Measurements from ENCODE around the gene CRELD1. TPM values are rescaled to one million over a fixed set of nuclear protein-coding genes. Genes with fewer than 3 reads are reported as not detected.
A peak's percentile ranks its signal among the peaks of the same experiment; 100 is the strongest.

Gene CRELD1
- total RNA-seq, 1 experiment from 2014 or later, result 15.5 TPM

DNA sequence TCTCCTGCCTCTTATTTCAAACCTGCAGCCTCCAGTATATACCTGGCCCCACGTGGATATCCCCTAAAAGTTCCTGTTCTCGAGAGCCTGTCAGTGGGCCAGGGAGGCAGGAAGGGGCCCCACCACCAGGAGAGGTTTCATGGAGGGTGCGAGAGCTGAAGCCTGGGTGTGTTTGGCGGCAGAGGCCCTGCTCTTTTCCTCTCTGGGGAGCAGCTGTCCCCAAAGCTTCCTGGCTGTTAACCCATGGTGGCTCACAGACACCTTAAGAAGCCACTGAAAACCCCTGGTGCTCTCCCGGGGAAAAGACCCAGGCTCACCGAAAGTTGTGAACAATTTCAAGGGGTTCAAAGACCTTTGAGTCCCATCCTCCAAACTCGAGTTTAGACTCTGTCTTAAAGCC, 17.5 kb downstream of the CRELD1 start:
- Histone ChIP-seq H2BK12ac (ENCODE audit: insufficient read length, low read depth, low read length) (no peak overlapping the region), H3K4ac (ENCODE audit: low read depth, low read length) (no peak overlapping the region), H4K5ac (ENCODE audit: insufficient read length, low read depth, low read length) (no peak overlapping the region), H3K27ac (ENCODE audit: insufficient read length, low read depth, low read length) (no peak overlapping the region), H2BK5ac (ENCODE audit: insufficient read length, low read length) (no peak overlapping the region), H4K8ac (replicated peaks; ENCODE audit: insufficient read length, low read depth, low read length) (no peak overlapping the region), H3K79me1 (ENCODE audit: insufficient read depth, low read depth, low read length, poor library complexity, severe bottlenecking) (no peaks in the 10 kb centered on the region), H2BK120ac (ENCODE audit: low read depth, low read length, poor library complexity, severe bottlenecking) (no peak overlapping the region), H3K23me2 (ENCODE audit: insufficient read length, low read depth, low read length, poor library complexity, severe bottlenecking) (peaks cover 17% of the 10 kb centered on the region), H2BK15ac (ENCODE audit: low read depth, low read length) (no peak overlapping the region), H2AK5ac (ENCODE audit: insufficient read length, low read length) (no peak overlapping the region), H3K18ac (ENCODE audit: insufficient read length, low read depth, low read length) (no peak overlapping the region), H2BK20ac (ENCODE audit: low read depth, low read length, poor library complexity, severe bottlenecking) (no peak overlapping the region), H3K23ac (ENCODE audit: insufficient read length, low read depth, low read length) (no peak overlapping the region), H3K79me2 (ENCODE audit: insufficient read depth, low read length) (no peaks in the 10 kb centered on the region), H3K4me2 (ENCODE audit: insufficient read depth, insufficient read length, low read length) (peak overlapping the region; percentile 66), H4K20me1 (ENCODE audit: control insufficient read depth, insufficient read depth, insufficient read length) (no peaks in the 10 kb centered on the region), H3K27me3 (ENCODE audit: insufficient read depth, low read length) (no peaks in the 10 kb centered on the region; the same call in 1 of the 2 replicates), H2AFZ (ENCODE audit: low read length) (no peak overlapping the region), H3K4me1 (ENCODE audit: insufficient read depth, low read length) (peaks cover 3% of the 10 kb centered on the region; the same call in 1 of the 2 replicates), H3K9ac (ENCODE audit: extremely low read depth, insufficient read length, low read length) (no peak overlapping the region), H3K14ac (ENCODE audit: insufficient read depth, low read length) (no peak overlapping the region), H3K9me3 (ENCODE audit: control insufficient read depth, low read depth, low read length) (no peaks in the 10 kb centered on the region), H3K56ac (ENCODE audit: insufficient read length, low read depth, low read length) (no peak overlapping the region), H4K91ac (ENCODE audit: insufficient read length, low read depth, low read length) (no peak overlapping the region), H3T11ph (ENCODE audit: low read length) (no peak overlapping the region)
- Mint-ChIP-seq H3K4me3 (peak overlapping the region; percentile 75 to 85), H3K27me3 (ENCODE audit: low read depth) (peaks cover 43% of the 10 kb centered on the region), H3K36me3 (ENCODE audit: insufficient read depth in 1 of 3, low read depth in 3 of 3) (peaks cover 2 to 9% (median 6%) of the 10 kb centered on the region in 3 experiments; a peak in 5 of 7 replicates), H3K4me1 (peaks cover 23 to 29% of the 10 kb centered on the region in 2 experiments), H3K27ac (no peak overlapping the region), H3K9me3 (no peaks in the 10 kb centered on the region)
- TF ChIP-seq, protein P1, sequence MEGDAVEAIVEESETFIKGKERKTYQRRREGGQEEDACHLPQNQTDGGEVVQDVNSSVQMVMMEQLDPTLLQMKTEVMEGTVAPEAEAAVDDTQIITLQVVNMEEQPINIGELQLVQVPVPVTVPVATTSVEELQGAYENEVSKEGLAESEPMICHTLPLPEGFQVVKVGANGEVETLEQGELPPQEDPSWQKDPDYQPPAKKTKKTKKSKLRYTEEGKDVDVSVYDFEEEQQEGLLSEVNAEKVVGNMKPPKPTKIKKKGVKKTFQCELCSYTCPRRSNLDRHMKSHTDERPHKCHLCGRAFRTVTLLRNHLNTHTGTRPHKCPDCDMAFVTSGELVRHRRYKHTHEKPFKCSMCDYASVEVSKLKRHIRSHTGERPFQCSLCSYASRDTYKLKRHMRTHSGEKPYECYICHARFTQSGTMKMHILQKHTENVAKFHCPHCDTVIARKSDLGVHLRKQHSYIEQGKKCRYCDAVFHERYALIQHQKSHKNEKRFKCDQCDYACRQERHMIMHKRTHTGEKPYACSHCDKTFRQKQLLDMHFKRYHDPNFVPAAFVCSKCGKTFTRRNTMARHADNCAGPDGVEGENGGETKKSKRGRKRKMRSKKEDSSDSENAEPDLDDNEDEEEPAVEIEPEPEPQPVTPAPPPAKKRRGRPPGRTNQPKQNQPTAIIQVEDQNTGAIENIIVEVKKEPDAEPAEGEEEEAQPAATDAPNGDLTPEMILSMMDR (conservative IDR thresholded peaks at IDR 0.05), result no peak
- DNase-seq, result no peak
- no CpG with 5 or more reads among the region's 7 CpGs for WGBS (ENCODE audit: extremely low coverage, insufficient read length, low lambda C conversion rate)
